ENCODE measurements around the gene GAS2L3. TPM values are rescaled to one million over a fixed set of nuclear protein-coding genes. Genes with fewer than 3 reads are reported as not detected.

The GAS2L3 gene
- total RNA-seq, 1 experiment from 2014 or later, result 38.7 TPM

GRCh38 chr12:100656856-100657255, 83.4 kb downstream of the GAS2L3 start:
- CTCF ChIA-PET, result interaction anchor here (1.0 to 1.1 kb wide), 2 partner anchors 10 to 15 kb away, joined by 3 read pairs; no protein-coding TSS in a partner anchor
- intact Hi-C loops (cut with micrococcal nuclease), result no loop called here

GRCh38 chr12:100661300-100661951, 87.9 kb downstream of the GAS2L3 start:
- H3K4me2 ChIP-seq (ENCODE audit: low read length), result no peak overlapping the region
- ChIA-PET CTCF (interaction anchor here (0.9 kb wide), 1 partner anchor 10 kb away, joined by 3 read pairs; no protein-coding TSS in a partner anchor), RAD21 (ENCODE audit: low non-redundant PET in 1 of 2, low total read pairs in 2 of 2, uncharacterized antibody in 2 of 2, unreplicated experiment in 2 of 2) (no interaction called here), POLR2A (no interaction called here)
- H3K9me3 ChIP-seq (ENCODE audit: control insufficient read depth in 1 of 2, insufficient read depth in 1 of 2, low read depth in 1 of 2, low read length in 2 of 2), result no peaks in the 10 kb centered on the region
- H4K20me1 ChIP-seq (ENCODE audit: insufficient read depth), result no peaks in the 10 kb centered on the region
- no peaks in the 10 kb centered on the region for H3K27me3 ChIP-seq (ENCODE audit: insufficient read depth, low read length)
- H3K9me2 ChIP-seq (ENCODE audit: insufficient read depth), result no peaks in the 10 kb centered on the region
- no peak overlapping the region for H3K4me3 ChIP-seq (replicated peaks in 1 of 2; ENCODE audit: low read depth in 1 of 2, low read length in 2 of 2)
- H3K9ac ChIP-seq (ENCODE audit: low read length), result no peak overlapping the region
- no peaks in the 10 kb centered on the region for H3K36me3 ChIP-seq (ENCODE audit: control insufficient read depth in 1 of 2, insufficient read depth in 2 of 2, low read length in 2 of 2)
- H3K79me2 ChIP-seq (ENCODE audit: insufficient read depth, low read length), result no peaks in the 10 kb centered on the region
- BruUV-seq (replicated peaks), result no TSS peak
- DNase-seq (ENCODE audit: low read depth, low spot score) (no peak), ATAC-seq (no peak)
- intact Hi-C loops (cut with micrococcal nuclease), result no loop called here
- H3K4me1 ChIP-seq (ENCODE audit: control insufficient read depth in 1 of 2, insufficient read depth in 2 of 2, low read length in 2 of 2), result no peaks in the 10 kb centered on the region
- H3K27ac ChIP-seq (ENCODE audit: low read depth, low read length), result no peak overlapping the region
- no peak overlapping the region for H2AFZ ChIP-seq (ENCODE audit: low read depth, low read length, poor library complexity, severe bottlenecking)
- TF ChIP-seq POLR2A (IDR thresholded peaks at IDR 0.05; ENCODE audit: borderline replicate concordance, extremely low read depth, insufficient read depth, insufficient read length) (no peak), CBX3 (IDR thresholded peaks at IDR 0.05; ENCODE audit: low read depth) (no peak), EGR1 (IDR thresholded peaks at IDR 0.05; ENCODE audit: low read depth) (no peak), SP1 (IDR thresholded peaks at IDR 0.05; ENCODE audit: low read depth) (no peak), ATF3 (IDR thresholded peaks at IDR 0.05) (no peak), ZNF274 (IDR thresholded peaks at IDR 0.05; ENCODE audit: low read depth, low read length) (no peak), SRF (IDR thresholded peaks at IDR 0.05; ENCODE audit: low read depth) (no peak), YY1 (IDR thresholded peaks at IDR 0.05; ENCODE audit: extremely low read depth, insufficient replicate concordance, low read depth, low read length) (no peak), REST (IDR thresholded peaks at IDR 0.05; ENCODE audit: low read depth) (no peak), FOSL1 (IDR thresholded peaks at IDR 0.05; ENCODE audit: low read depth) (no peak)

More at GRCh38 chr12:100656856-100657255, 83.4 kb downstream of the GAS2L3 start:
- ChIA-PET POLR2A (no interaction called here), RAD21 (ENCODE audit: low non-redundant PET in 1 of 2, low total read pairs in 2 of 2, uncharacterized antibody in 2 of 2, unreplicated experiment in 2 of 2) (no interaction called here)
- Histone ChIP-seq H3K4me2 (ENCODE audit: low read length) (no peak overlapping the region), H4K20me1 (ENCODE audit: insufficient read depth) (no peaks in the 10 kb centered on the region), H3K9ac (ENCODE audit: low read length) (no peak overlapping the region), H3K27me3 (ENCODE audit: insufficient read depth, low read length) (no peaks in the 10 kb centered on the region), H3K9me3 (ENCODE audit: control insufficient read depth in 1 of 2, insufficient read depth in 1 of 2, low read depth in 1 of 2, low read length in 2 of 2) (no peaks in the 10 kb centered on the region), H3K27ac (ENCODE audit: low read depth, low read length) (no peak overlapping the region), H3K4me3 (replicated peaks in 1 of 2; ENCODE audit: low read depth in 1 of 2, low read length in 2 of 2) (no peak overlapping the region), H3K4me1 (ENCODE audit: control insufficient read depth in 1 of 2, insufficient read depth in 2 of 2, low read length in 2 of 2) (no peaks in the 10 kb centered on the region), H2AFZ (ENCODE audit: low read depth, low read length, poor library complexity, severe bottlenecking) (no peak overlapping the region), H3K36me3 (ENCODE audit: control insufficient read depth in 1 of 2, insufficient read depth in 2 of 2, low read length in 2 of 2) (no peaks in the 10 kb centered on the region), H3K9me2 (ENCODE audit: insufficient read depth) (no peaks in the 10 kb centered on the region), H3K79me2 (ENCODE audit: insufficient read depth, low read length) (no peaks in the 10 kb centered on the region)
- no TSS peak for BruUV-seq (replicated peaks)
- no peak for DNase-seq (ENCODE audit: low read depth, low spot score)
- TF ChIP-seq TCF7L2 (IDR thresholded peaks at IDR 0.05; ENCODE audit: borderline replicate concordance, extremely low read depth, insufficient read depth, insufficient read length), result no peak
- no peak for TF ChIP-seq ELF1 (IDR thresholded peaks at IDR 0.05; ENCODE audit: borderline replicate concordance, low read depth)
- no peak for TF ChIP-seq ZNF274 (IDR thresholded peaks at IDR 0.05; ENCODE audit: low read depth, low read length)
- ATAC-seq, result no peak
